Retinal pigment epithelial cell (primary cell): ENCODE measurements around the gene ATP2B2.

Experiments
- DNase-seq: peaks from one replicate; pipeline ENCODE4 v3.0.0-alpha.2; 2010; ENCODE audit warnings: low read depth
- H3K4me3 ChIP-seq: 2 replicates; pipeline ENCODE4 v1.5.1; 2011; ENCODE audit warnings: mild to moderate bottlenecking, low read length, control low read depth, moderate library complexity
- CTCF ChIP-seq: conservative IDR thresholded peaks from 2 replicates; pipeline ENCODE4 v1.5.1; 2011; ENCODE audit warnings: low read depth, low read length, control low read depth, inconsistent platforms

ATP2B2 gene

DNA sequence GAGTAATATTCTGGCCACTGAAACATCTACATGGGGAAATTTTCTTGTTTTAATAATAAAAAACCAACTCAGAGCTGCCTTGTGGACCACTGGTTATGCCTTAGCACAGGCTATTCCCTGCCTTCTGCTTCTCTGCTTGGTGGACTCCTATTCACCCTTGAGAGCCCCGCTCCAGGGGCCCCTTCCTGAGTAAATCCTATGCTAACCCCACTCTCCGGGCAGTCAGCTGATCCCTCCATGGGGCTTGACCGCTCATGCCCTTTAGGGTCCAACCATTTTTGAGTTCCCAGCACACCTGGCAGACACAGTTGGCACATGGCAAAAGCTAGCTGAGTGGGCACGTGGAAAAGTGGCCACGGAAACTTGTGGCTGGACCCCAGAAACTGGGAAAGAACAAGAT is 38.2 kb downstream of the ATP2B2 start:
- no peak overlapping the region for H3K4me3 ChIP-seq
- TF ChIP-seq CTCF: no peak
- no peak for DNase-seq

- H3K4me3 ChIP-seq: no peak overlapping the region
- DNase-seq: no peak
- no peak for TF ChIP-seq CTCF
Observed at GRCh38 chr3:10466186-10466585, 39.2 kb downstream of the ATP2B2 start.

DNA sequence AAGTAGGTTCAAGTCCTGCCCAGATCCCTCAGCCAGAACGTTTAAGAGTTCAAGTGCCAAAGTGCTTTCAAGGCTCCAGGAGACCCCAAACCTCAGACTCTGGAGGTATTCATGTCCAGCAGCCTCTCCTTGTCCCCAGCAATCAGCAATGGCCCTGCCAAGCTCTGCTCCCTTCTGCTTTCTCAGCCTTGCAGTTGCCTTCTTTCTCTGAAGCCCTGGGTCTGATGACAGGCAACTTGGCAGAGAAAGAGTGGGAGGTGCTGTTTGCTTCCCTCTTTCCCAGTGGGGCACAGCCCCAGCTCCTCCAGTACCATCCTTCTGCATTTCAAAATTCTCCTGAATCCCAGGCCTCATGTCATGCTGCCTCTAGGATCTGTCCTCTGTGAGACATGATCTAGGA is 40.2 kb downstream of the ATP2B2 start:
- TF ChIP-seq CTCF: no peak
- no peak overlapping the region for H3K4me3 ChIP-seq
- no peak for DNase-seq

GRCh38 chr3:10463533-10464434 is 41.6 kb downstream of the ATP2B2 start:
- no peak for TF ChIP-seq CTCF
- DNase-seq: no peak
- no peak overlapping the region for H3K4me3 ChIP-seq

- no peak for DNase-seq
- no peak overlapping the region for H3K4me3 ChIP-seq
- no peak for TF ChIP-seq CTCF
Observed at GRCh38 chr3:10462641-10463532, 42.5 kb downstream of the ATP2B2 start.

DNA sequence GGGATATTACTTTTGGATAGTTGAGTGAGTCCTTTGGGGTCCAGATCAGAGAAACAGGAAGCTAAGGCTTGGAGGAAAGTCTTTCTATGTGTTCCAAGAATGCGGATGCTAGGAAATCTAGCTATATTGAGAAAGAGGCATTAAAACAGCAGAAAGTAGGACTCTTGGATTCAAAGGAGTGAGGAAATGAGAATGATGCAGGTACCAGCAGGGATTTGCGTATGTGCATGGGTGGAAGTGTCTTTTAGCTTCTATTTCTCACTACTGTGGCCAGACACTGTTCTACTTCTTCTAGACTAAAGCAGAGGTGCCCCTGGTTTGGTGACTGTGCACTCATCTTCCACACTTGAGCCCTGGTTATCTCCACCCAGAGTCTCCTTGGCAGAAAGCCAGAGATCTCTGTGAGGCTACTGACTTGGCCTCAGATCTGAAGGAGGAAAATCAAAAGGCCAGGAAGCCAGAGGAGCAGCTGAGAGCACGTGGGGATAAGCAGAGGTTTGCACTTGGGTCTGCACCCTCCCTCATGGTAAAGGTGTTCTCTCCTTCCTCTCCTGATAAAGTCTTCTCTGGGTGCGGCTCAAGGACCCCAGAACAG is 44.3 kb downstream of the ATP2B2 start:
- H3K4me3 ChIP-seq: no peak overlapping the region
- no peak for DNase-seq
- TF ChIP-seq CTCF: no peak
